Hematopoietic multipotent progenitor cell (in vitro differentiated cells): Measurements from ENCODE around the gene ZNF750. TPM values are rescaled to one million over a fixed set of nuclear protein-coding genes. Genes with fewer than 3 reads are reported as not detected.
A peak's percentile ranks its signal among the peaks of the same experiment; 100 is the strongest.

Experiments
- DNase-seq, 3 donors: peaks; one replicate each; pipeline ENCODE4 v3.0.0-alpha.2; 2011 to 2015; ENCODE audit warnings: low read depth in 2 of 3, low spot score in 2 of 3
- total RNA-seq: library from RNA; depleted of rRNA; stranded (reverse); fragments of >200 nt; gene quantifications from one replicate; pipeline ENCODE4 v1.2.3, GENCODE V29; 2012

The ZNF750 gene
- total RNA-seq, 1 donor = not detected

GRCh38 chr17:82836823-82837357 lies 2.9 kb downstream of the ZNF750 start:
- no peak for DNase-seq

GRCh38 chr17:82835766-82836512 lies 3.9 kb downstream of the ZNF750 start:
- DNase-seq = no peak

- DNase-seq = no peak
Observed at GRCh38 chr17:82835122-82835521, 4.7 kb downstream of the ZNF750 start.

GRCh38 chr17:82832881-82833475 lies 6.8 kb downstream of the ZNF750 start:
- no peak for DNase-seq

- no peak for DNase-seq
Observed at GRCh38 chr17:82832411-82832810, 7.4 kb downstream of the ZNF750 start.

- no peak for DNase-seq
Observed at GRCh38 chr17:82831818-82832200, 8.0 kb downstream of the ZNF750 start.

GRCh38 chr17:82831041-82831817 lies 8.6 kb downstream of the ZNF750 start:
- DNase-seq = no peak

- no peak for DNase-seq
Observed at GRCh38 chr17:82830249-82830661, 9.6 kb downstream of the ZNF750 start.

- DNase-seq = no peak
Observed at GRCh38 chr17:82828875-82829487, 10.8 kb downstream of the ZNF750 start.

GRCh38 chr17:82826956-82827355 lies 12.9 kb downstream of the ZNF750 start:
- DNase-seq = no peak

- DNase-seq = no peak
Observed at GRCh38 chr17:82826211-82826610, 13.6 kb downstream of the ZNF750 start.

- DNase-seq = no peak
Observed at GRCh38 chr17:82825540-82826124, 14.2 kb downstream of the ZNF750 start.

GRCh38 chr17:82823004-82823403 lies 16.8 kb downstream of the ZNF750 start:
- DNase-seq = no peak

- no peak for DNase-seq
Observed at GRCh38 chr17:82822281-82822680, 17.5 kb downstream of the ZNF750 start.

GRCh38 chr17:82821554-82821953 lies 18.3 kb downstream of the ZNF750 start:
- DNase-seq = no peak

- DNase-seq = peak in 2 of 3 donors; percentile 9 to 49
Observed at GRCh38 chr17:82820278-82821251, 19.3 kb downstream of the ZNF750 start.

GRCh38 chr17:82817947-82818346 lies 21.9 kb downstream of the ZNF750 start:
- no peak for DNase-seq

GRCh38 chr17:82816358-82816757 lies 23.5 kb downstream of the ZNF750 start:
- no peak for DNase-seq

GRCh38 chr17:82815790-82816305 lies 24.0 kb downstream of the ZNF750 start:
- no peak for DNase-seq
